H1 (cell line): ENCODE measurements around the gene MRPL27. TPM values are rescaled to one million over a fixed set of nuclear protein-coding genes. Genes with fewer than 3 reads are reported as not detected.
A peak's percentile ranks its signal among the peaks of the same experiment; 100 is the strongest.

Experiments used
- ATF3 ChIP-seq: IDR thresholded peaks from 2 replicates; pipeline ENCODE4 v1.6.1; 2011; ENCODE audit warnings: low read depth, mild to moderate bottlenecking, low read length; ENCODE audit not compliant: insufficient read depth
- BACH1 ChIP-seq: IDR thresholded peaks from 2 replicates; pipeline ENCODE4 v1.6.1; 2012; ENCODE audit warnings: low read length, improper control_type of control experiment
- CBX8 ChIP-seq: fragments of 300-800, 300-1000 bp; sonication (generic); IDR thresholded peaks from 2 replicates; pipeline ENCODE4 v1.7.1; 2016; ENCODE audit warnings: low read depth, low read length, borderline replicate concordance
- CEBPB ChIP-seq: IDR thresholded peaks from 2 replicates; pipeline ENCODE4 v1.6.1; 2012; ENCODE audit warnings: low read depth, low read length
- CREB1 ChIP-seq: IDR thresholded peaks from 2 replicates; pipeline ENCODE4 v1.6.1; 2012; ENCODE audit warnings: inconsistent platforms
- EP300 ChIP-seq, 2 experiments: IDR thresholded peaks; 1 replicate in 1 of 2; 2 replicates in 1 of 2; pipeline ENCODE4 v1.6.1; 2011 to 2012; ENCODE audit warnings: low read depth in 2 of 2, low read length in 2 of 2, mild to moderate bottlenecking in 2 of 2, borderline replicate concordance in 1 of 2, inconsistent platforms in 1 of 2, moderate library complexity in 1 of 2
- EZH2 ChIP-seq: fragments of 200-600 bp; sonication (generic); IDR thresholded peaks from 2 replicates; pipeline ENCODE4 v1.7.1; 2012; ENCODE audit warnings: low read depth, mild to moderate bottlenecking, moderate library complexity, low read length, inconsistent platforms; ENCODE audit not compliant: severe bottlenecking
- GABPA ChIP-seq: IDR thresholded peaks from 2 replicates; pipeline ENCODE4 v1.6.1; 2011; ENCODE audit warnings: mild to moderate bottlenecking, low read length, moderate library complexity, borderline replicate concordance; ENCODE audit not compliant: insufficient read depth
- JUN ChIP-seq: IDR thresholded peaks from 2 replicates; pipeline ENCODE4 v1.6.1; 2011; ENCODE audit warnings: low read depth, mild to moderate bottlenecking, improper control_type of control experiment, low read length
- JUND ChIP-seq: IDR thresholded peaks from 2 replicates; pipeline ENCODE4 v1.6.1; 2011; ENCODE audit warnings: mild to moderate bottlenecking, improper control_type of control experiment, low read length
- NRF1 ChIP-seq: IDR thresholded peaks from 2 replicates; pipeline ENCODE4 v1.6.1; 2011; ENCODE audit warnings: mild to moderate bottlenecking, low read depth, low read length, improper control_type of control experiment
- POLR2A ChIP-seq, 2 experiments: IDR thresholded peaks; 1 replicate in 1 of 2; 2 replicates in 1 of 2; pipeline ENCODE4 v1.6.1; 2011; ENCODE audit warnings: low read depth in 2 of 2, low read length in 2 of 2, mild to moderate bottlenecking in 2 of 2; ENCODE audit errors: control extremely low read depth in 1 of 2
- POLR2AphosphoS5 ChIP-seq: IDR thresholded peaks from 2 replicates; pipeline ENCODE4 v1.6.1; 2011; ENCODE audit warnings: low read depth, low read length
- POU5F1 ChIP-seq: IDR thresholded peaks from 2 replicates; pipeline ENCODE4 v1.6.1; 2011; ENCODE audit warnings: low read depth, mild to moderate bottlenecking, low read length, moderate library complexity
- SIX5 ChIP-seq: IDR thresholded peaks from 2 replicates; pipeline ENCODE4 v1.6.1; 2011; ENCODE audit warnings: mild to moderate bottlenecking, low read depth, low read length
- SP1 ChIP-seq: IDR thresholded peaks from 2 replicates; pipeline ENCODE4 v1.6.1; 2011; ENCODE audit warnings: low read depth, low read length
- TAF7 ChIP-seq: optimal IDR thresholded peaks from 2 replicates; pipeline ENCODE3; 2011; ENCODE audit warnings: low read depth, mild to moderate bottlenecking, inconsistent platforms, low read length, moderate library complexity, borderline replicate concordance
- TCF12 ChIP-seq: IDR thresholded peaks from 2 replicates; pipeline ENCODE4 v1.6.1; 2011; ENCODE audit warnings: low read depth, mild to moderate bottlenecking, low read length
- USF2 ChIP-seq: IDR thresholded peaks from 2 replicates; pipeline ENCODE4 v1.6.1; 2011; ENCODE audit warnings: low read length, improper control_type of control experiment
- ZNF274 ChIP-seq: IDR thresholded peaks from 2 replicates; pipeline ENCODE4 v1.7.0; 2012; ENCODE audit warnings: low read length, borderline replicate concordance; ENCODE audit errors: extremely low read depth
- polyA plus RNA-seq, 7 experiments: library from polyadenylated mRNA; depleted of rRNA in 3 of 7; stranded (reverse) in 5 of 7; unstranded in 2 of 7; fragments of >200 nt in 5 of 7; fragments of 200-250 nt in 2 of 7; gene quantifications; 1 replicate in 5 of 7; 2 replicates in 1 of 7; 4 replicates in 1 of 7; pipeline versions ENCODE4 v1.2.1 to v1.2.3, GENCODE V29; 2011 to 2013; ENCODE audit warnings: missing spikeins in 2 of 7, mixed read lengths in 2 of 7
- total RNA-seq: library from RNA; stranded (reverse); fragmentation: NEBNext Ultra II Directional; extraction: Animal tissue kit (Norgen Biotek cat#: 25700); gene quantifications from 2 replicates; pipeline ENCODE4 v1.2.1, GENCODE V29; 2021

The MRPL27 gene
- total and polyA plus RNA-seq, 2 of the 8 experiments (the other 6 are each of a cell fraction or from before 2014, with no cell fraction given): 75.6 to 135 TPM

- TF ChIP-seq TCF12 (no peak), BACH1 (peak; percentile 81), JUND (peak; percentile 76), POLR2AphosphoS5 (peak; percentile 96), POU5F1 (no peak), SIX5 (no peak), TAF7 (no peak), GABPA (no peak), CBX8 (no peak), SP1 (no peak), POLR2A (IDR thresholded peaks at IDR 0.05; ENCODE audit: control extremely low read depth in 1 of 2, low read depth in 2 of 2, low read length in 2 of 2) (peak; percentile 44 to 89), EP300 (IDR thresholded peaks at IDR 0.05; ENCODE audit: borderline replicate concordance in 1 of 2, low read depth in 2 of 2, low read length in 2 of 2) (0 out of 3 replicates have a peak, but pooled peaks of 1 of the 2 experiments have one; percentile 13), ATF3 (peak; percentile 51; the same call in 1 of the 2 replicates), CEBPB (no peak), NRF1 (no peak), EZH2 (no peak), ZNF274 (no peak), USF2 (no peak), JUN (peak; percentile 3; the same call in 1 of the 2 replicates), CREB1 (peak; percentile 96)
Observed at GRCh38 chr17:50397111-50397918, 24.3 kb upstream of the MRPL27 start, which contains the start of gene LRRC59 (continued).
